IPS DF 6.9 (cell line): ENCODE data around the gene KY.

ENCODE experiments used
- DNase-seq: peaks from one replicate; pipeline ENCODE4 v3.0.0-alpha.2; 2013; ENCODE audit warnings: low read depth, low spot score
- H3K27ac ChIP-seq: one replicate; pipeline ENCODE4 v1.5.1; 2013; ENCODE audit warnings: low read length, control low read depth
- H3K27me3 ChIP-seq: 2 replicates; pipeline ENCODE4 v1.6.1; 2013; ENCODE audit warnings: mild to moderate bottlenecking, low read length; ENCODE audit not compliant: control insufficient read depth, insufficient read depth
- H3K36me3 ChIP-seq: 2 replicates; pipeline ENCODE4 v1.6.1; 2013; ENCODE audit warnings: low read length; ENCODE audit not compliant: control insufficient read depth, insufficient read depth
- H3K4me1 ChIP-seq: 2 replicates; pipeline ENCODE4 v1.6.1; 2013; ENCODE audit warnings: low read length; ENCODE audit not compliant: control insufficient read depth, insufficient read depth
- H3K4me3 ChIP-seq: 2 replicates; pipeline ENCODE4 v1.5.1; 2013; ENCODE audit warnings: mild to moderate bottlenecking, low read length
- H3K9me3 ChIP-seq: 2 replicates; pipeline ENCODE4 v1.6.1; 2013; ENCODE audit warnings: low read length, inconsistent platforms; ENCODE audit not compliant: control insufficient read depth, insufficient read depth
- WGBS: extraction: QIAGEN DNeasy Blood & Tissue Kit; methylation state at CpG from one replicate; pipeline ENCODE4 v1.1.7; 2013; ENCODE audit warnings: mixed read lengths, missing lambda C conversion rate; ENCODE audit not compliant: insufficient read length, insufficient coverage; 5-methylcytosine and 5-hydroxymethylcytosine counted together

Gene KY

DNA sequence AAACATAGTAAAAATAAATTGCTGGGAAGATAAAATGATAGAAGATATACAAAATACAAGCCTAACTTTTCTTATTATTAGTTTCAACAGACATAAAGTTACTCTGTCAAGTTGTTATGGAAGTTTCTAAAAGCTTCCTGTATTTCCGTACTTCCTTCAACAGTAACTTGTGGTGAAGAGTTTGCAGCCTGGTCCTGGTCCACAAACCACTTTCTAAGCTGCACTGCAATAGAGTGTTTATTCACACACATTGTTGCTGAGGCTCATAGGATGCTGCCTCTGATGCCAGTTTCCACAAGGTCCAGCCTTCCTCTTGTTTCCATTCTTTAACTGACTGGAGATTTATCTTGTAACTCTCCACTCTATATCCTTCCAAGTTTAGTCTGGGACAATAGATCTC is 39.4 kb upstream of the KY start:
- no CpG with 5 or more reads among the region's 1 CpG for WGBS
- no peak overlapping the region for H3K27ac ChIP-seq
- peaks cover 3% of the 10 kb centered on the region; the same call in 1 of the 2 replicates for H3K4me1 ChIP-seq
- no peaks in the 10 kb centered on the region for H3K9me3 ChIP-seq
- H3K27me3 ChIP-seq, result peaks cover 4% of the 10 kb centered on the region; the same call in 1 of the 2 replicates
- H3K36me3 ChIP-seq, result no peaks in the 10 kb centered on the region
- no peak for DNase-seq
- H3K4me3 ChIP-seq, result no peak overlapping the region

- H3K9me3 ChIP-seq, result no peaks in the 10 kb centered on the region
- no peaks in the 10 kb centered on the region for H3K4me1 ChIP-seq
- H3K27me3 ChIP-seq, result no peaks in the 10 kb centered on the region; the same call in 1 of the 2 replicates
- H3K27ac ChIP-seq, result no peak overlapping the region
- WGBS, result no CpG with 5 or more reads among the region's 2 CpGs
- no peak for DNase-seq
- no peaks in the 10 kb centered on the region for H3K36me3 ChIP-seq
- H3K4me3 ChIP-seq, result no peak overlapping the region
These were observed 36.8 kb upstream of the KY start for GRCh38 chr3:134687642-134688041.

DNA sequence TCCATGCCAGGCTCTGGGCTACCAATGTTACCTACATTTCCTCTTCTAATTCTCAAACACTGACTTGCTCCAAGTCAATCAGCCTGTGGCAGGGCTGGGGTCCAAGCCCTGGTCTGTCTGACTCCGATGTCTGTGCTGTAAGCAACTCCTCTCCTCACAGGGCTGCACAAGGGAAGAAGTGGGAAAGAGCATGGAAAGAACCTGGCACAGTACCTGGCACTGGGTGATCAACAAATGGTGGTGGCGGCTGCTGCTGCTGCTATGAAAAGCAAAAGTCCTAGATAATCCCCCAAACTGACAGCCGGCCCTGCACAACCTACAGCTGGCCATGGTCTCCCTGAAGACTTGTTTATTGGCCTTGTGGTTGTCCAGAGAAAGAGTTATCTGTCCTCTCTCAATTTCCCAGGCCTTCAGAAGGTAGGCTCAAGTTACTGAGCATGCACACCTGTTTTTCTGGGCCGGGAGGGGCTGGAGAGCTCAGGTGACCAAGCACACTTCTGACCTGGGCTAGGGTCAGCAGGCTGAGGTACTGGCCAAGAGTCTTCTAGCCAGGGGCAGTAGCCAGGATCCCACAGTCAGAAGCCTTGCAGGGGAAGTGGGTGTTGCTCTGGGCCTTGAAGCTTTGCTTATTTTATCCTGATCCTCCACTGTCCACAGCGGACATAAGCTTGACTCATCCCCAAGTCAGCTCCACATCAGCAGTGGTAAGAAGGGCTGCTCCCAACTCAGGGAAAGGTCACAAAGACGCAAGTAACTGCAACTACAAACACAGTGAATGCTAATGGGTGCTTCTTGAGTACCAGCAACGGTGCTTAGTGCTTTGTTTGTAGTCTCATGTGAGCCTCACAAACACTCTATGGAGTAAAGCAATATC is 35.3 kb upstream of the KY start:
- Histone ChIP-seq H3K4me3 (no peak overlapping the region), H3K9me3 (no peaks in the 10 kb centered on the region), H3K4me1 (no peaks in the 10 kb centered on the region), H3K27me3 (no peaks in the 10 kb centered on the region), H3K36me3 (no peaks in the 10 kb centered on the region), H3K27ac (no peak overlapping the region)
- DNase-seq, result no peak
- no CpG with 5 or more reads among the region's 7 CpGs for WGBS

DNA sequence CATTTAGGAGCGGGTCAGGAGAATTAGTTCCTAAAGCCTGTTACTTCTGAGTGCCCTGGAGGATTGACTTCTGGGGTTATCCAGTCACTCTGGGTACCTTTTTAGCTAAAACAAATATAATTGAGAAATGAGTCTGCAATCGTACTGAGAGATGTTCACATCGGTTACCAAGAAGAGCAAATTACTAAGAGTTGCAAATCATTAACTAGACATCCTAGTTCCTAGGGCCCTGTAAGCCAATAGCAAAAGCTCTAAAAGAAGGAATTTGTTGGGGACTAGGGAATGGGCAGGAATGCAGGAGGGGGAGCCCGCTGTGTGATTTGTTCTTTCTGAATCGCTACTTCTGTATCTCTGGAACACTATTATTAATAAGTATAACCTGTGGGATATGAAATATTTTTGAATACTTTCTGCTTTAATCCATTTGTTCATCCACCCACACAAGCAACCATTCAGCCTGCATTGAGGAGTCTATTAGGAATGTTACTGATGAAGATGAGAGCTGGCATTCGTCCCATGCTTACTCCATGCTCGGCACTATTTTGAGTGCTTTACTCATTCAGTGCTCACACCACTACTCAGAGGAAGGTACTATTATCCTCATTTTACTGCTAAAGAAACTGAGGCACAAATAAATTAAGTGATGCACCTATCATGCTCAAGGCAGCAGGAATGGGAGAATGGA is 31.5 kb upstream of the KY start:
- no peak overlapping the region for H3K4me3 ChIP-seq
- H3K36me3 ChIP-seq, result no peaks in the 10 kb centered on the region
- no peaks in the 10 kb centered on the region for H3K4me1 ChIP-seq
- no peak overlapping the region for H3K27ac ChIP-seq
- no peaks in the 10 kb centered on the region for H3K27me3 ChIP-seq
- H3K9me3 ChIP-seq, result no peaks in the 10 kb centered on the region
- DNase-seq, result no peak
- WGBS, result no CpG with 5 or more reads among the region's 7 CpGs

DNA sequence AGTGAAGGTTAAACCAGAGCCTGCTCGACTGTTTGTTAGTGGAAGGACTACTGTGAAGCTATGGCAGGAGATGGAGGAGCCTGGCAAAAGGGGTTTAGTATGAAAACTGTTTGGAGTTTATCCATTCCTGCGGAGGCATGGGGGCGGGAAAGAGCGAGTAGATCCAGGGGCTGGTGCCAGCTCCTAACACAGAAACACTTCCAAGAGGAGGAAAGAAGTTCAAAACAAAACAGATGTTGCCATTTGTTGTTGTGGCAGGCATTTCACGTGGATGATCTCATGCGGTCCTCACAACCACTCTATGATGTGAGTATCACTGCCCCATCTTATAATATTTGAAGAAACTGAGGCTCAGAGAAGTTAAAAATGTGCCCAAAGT is 30.7 kb upstream of the KY start:
- Histone ChIP-seq H3K4me1 (no peaks in the 10 kb centered on the region), H3K27me3 (no peaks in the 10 kb centered on the region), H3K4me3 (no peak overlapping the region), H3K27ac (no peak overlapping the region), H3K36me3 (no peaks in the 10 kb centered on the region), H3K9me3 (no peaks in the 10 kb centered on the region)
- WGBS, result no CpG with 5 or more reads among the region's 6 CpGs
- DNase-seq, result no peak

GRCh38 chr3:134680796-134681521 is 30.1 kb upstream of the KY start:
- no CpG with 5 or more reads among the region's 10 CpGs for WGBS
- Histone ChIP-seq H3K9me3 (no peaks in the 10 kb centered on the region), H3K27ac (no peak overlapping the region), H3K4me3 (no peak overlapping the region), H3K36me3 (no peaks in the 10 kb centered on the region), H3K27me3 (no peaks in the 10 kb centered on the region), H3K4me1 (no peaks in the 10 kb centered on the region)
- DNase-seq, result no peak

DNA sequence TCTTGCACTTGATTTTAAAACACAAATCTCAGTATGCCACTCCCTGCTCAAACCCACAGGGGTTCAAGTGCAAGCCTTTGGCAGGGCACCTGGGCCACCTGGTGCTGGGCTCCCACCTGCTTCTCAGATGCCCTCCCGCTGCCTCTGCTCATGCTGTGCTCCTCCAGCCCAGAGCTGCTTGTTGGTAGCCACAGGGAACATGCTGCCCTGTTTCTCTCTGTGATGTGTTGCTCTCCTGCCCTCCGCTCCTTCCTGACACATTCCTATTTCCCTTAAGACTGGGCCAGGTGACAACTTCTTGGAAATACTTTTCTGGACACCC is 27.1 kb upstream of the KY start:
- WGBS, result no CpG with 5 or more reads among the region's 2 CpGs
- H3K4me3 ChIP-seq, result no peak overlapping the region
- no peak for DNase-seq

DNA sequence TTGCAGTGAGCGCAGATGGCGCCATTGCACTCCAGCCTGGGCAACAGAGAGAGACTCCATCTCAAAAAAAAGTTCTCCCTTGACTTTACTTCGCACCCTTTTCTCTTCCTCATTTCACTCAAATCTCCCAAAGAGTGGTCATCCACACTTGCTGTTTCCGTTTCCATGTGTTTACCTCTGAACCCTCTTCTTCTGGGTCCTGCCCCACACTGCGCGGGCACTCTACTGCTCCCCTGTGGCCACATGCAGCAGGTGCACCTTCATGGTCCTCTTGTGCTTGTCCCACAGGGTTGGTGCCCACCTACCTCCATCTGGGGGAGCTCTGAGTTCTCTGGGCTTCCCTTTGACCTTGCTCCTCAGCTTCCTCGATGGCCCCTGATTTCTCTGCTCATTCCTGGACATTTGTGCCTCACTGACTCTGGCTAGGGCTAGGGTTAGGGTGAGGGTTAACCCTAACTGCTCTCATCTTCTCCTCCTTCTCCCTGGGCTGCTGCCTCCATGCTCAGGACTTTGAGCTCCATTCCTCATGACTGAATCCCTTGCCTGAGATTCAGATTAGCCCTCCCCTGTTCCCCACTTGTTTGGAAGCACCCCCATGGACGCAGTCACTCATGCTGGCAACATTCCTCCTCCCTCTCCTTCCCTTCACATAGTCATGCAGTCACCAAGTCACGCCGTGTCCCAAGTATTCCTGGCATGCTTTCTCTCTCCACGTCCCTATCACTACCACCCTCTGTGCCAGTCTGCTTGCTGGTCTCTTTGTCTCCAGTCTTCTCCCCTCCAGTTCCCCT is 26.6 kb upstream of the KY start:
- WGBS, result no CpG with 5 or more reads among the region's 11 CpGs
- no peak overlapping the region for H3K27ac ChIP-seq
- DNase-seq, result peak; percentile 27

More for the DNA sequence above, 27.1 kb upstream of the KY start:
- H3K36me3 ChIP-seq, result no peaks in the 10 kb centered on the region
- H3K27me3 ChIP-seq, result no peaks in the 10 kb centered on the region
- no peaks in the 10 kb centered on the region for H3K9me3 ChIP-seq
- H3K27ac ChIP-seq, result no peak overlapping the region
- no peaks in the 10 kb centered on the region for H3K4me1 ChIP-seq

DNA sequence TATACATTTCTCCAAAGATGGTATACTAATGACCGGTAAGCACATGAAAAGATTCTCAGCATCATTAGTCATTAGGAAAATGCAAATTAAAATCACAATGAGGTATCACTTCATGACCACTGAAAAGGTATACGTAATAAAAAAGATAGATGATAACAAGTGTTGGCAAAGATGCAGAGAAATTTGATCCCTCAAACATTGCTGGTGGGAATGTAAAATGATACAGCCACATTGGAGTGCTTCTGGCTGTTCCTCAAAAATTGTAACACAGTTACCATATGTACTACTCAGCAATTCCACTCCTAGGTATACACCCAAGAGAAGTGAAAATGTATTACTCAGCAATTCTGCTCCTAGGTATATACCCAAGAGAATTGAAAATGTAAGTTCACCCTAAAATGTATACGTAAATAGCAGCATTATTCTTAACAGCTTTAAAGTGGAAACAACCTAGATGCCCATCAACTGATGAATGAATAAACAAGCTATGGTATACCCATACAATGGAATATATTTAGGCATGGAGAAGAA is 25.0 kb upstream of the KY start:
- Histone ChIP-seq H3K9me3 (no peaks in the 10 kb centered on the region), H3K27ac (no peak overlapping the region), H3K4me1 (no peaks in the 10 kb centered on the region), H3K4me3 (no peak overlapping the region), H3K36me3 (no peaks in the 10 kb centered on the region), H3K27me3 (no peaks in the 10 kb centered on the region)
- no peak for DNase-seq
- WGBS, result no CpG with 5 or more reads among the region's 3 CpGs

More for the DNA sequence above, 26.6 kb upstream of the KY start:
- Histone ChIP-seq H3K9me3 (no peaks in the 10 kb centered on the region), H3K27me3 (no peaks in the 10 kb centered on the region), H3K4me1 (no peaks in the 10 kb centered on the region), H3K36me3 (no peaks in the 10 kb centered on the region), H3K4me3 (no peak overlapping the region)

- Histone ChIP-seq H3K9me3 (no peaks in the 10 kb centered on the region), H3K36me3 (no peaks in the 10 kb centered on the region), H3K4me3 (no peak overlapping the region), H3K27ac (no peak overlapping the region), H3K27me3 (no peaks in the 10 kb centered on the region), H3K4me1 (no peaks in the 10 kb centered on the region)
- no CpG with 5 or more reads among the region's 5 CpGs for WGBS
- no peak for DNase-seq
These were observed 21.7 kb upstream of the KY start for GRCh38 chr3:134672571-134672970.
